ENCODE data around the gene HRAS. TPM values are rescaled to one million over a fixed set of nuclear protein-coding genes. Genes with fewer than 3 reads are reported as not detected.
"Not testable (repeated sequence)": the region's sequence is repeated elsewhere in the genome, so short reads cannot be mapped to it uniquely, and the experiment has no call there.

Gene HRAS
- total RNA-seq, 1 donor from 2014 or later: 77.7 TPM

GRCh38 chr11:575313-575995 lies 40.1 kb upstream of the HRAS start:
- Mint-ChIP-seq H3K4me1 (ENCODE audit: low read depth) (peaks cover 45% of the 10 kb centered on the region), H3K27me3 (ENCODE audit: low read depth) (no peaks in the 10 kb centered on the region), H3K27ac (ENCODE audit: unreplicated experiment) (peak overlapping the region; percentile 49), H3K36me3 (ENCODE audit: low read depth) (no peaks in the 10 kb centered on the region), H3K9me3 (ENCODE audit: low read depth) (no peaks in the 10 kb centered on the region), H3K4me3 (ENCODE audit: unreplicated experiment) (peak overlapping the region; percentile 81)
- TF ChIP-seq, protein P1, sequence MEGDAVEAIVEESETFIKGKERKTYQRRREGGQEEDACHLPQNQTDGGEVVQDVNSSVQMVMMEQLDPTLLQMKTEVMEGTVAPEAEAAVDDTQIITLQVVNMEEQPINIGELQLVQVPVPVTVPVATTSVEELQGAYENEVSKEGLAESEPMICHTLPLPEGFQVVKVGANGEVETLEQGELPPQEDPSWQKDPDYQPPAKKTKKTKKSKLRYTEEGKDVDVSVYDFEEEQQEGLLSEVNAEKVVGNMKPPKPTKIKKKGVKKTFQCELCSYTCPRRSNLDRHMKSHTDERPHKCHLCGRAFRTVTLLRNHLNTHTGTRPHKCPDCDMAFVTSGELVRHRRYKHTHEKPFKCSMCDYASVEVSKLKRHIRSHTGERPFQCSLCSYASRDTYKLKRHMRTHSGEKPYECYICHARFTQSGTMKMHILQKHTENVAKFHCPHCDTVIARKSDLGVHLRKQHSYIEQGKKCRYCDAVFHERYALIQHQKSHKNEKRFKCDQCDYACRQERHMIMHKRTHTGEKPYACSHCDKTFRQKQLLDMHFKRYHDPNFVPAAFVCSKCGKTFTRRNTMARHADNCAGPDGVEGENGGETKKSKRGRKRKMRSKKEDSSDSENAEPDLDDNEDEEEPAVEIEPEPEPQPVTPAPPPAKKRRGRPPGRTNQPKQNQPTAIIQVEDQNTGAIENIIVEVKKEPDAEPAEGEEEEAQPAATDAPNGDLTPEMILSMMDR (IDR thresholded peaks at IDR 0.05): no peak
- DNase-seq (ENCODE audit: low spot score): no peak

DNA sequence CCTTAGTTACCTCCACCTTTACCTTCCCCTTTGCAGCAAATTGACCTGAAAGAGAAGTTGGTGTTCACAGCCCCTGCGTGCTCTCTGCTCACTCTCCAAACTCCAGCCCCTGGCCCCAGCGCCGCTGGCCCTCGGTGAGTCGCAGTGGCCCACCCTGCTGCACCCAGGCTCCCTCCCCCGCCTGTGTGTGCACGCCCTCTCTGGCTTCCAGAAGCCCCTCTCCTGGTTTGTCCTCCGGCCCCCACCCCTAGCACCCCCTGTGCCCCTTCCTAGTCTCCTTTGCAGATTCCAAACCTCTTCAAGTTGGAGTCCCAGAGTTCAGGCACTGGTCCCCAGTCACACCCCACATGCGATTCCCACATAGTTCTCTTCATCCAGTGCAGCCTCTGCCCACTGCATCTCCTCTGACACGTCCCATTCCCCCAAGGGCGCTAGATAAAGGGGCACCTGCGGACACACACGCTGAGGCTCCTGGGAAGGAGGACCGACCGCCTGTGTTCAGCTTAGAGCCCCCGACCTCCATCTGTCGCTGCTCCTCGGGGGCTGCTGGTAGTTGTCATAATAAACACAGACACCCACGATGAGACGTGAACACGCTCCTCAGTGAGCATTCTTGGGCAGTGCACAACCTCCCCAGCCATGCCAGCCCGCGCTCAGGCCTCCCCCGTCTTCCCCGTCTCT lies 39.4 kb upstream of the HRAS start:
- Mint-ChIP-seq H3K27me3 (ENCODE audit: low read depth) (no peaks in the 10 kb centered on the region), H3K27ac (ENCODE audit: unreplicated experiment) (peak overlapping the region; percentile 49), H3K9me3 (ENCODE audit: low read depth) (no peaks in the 10 kb centered on the region), H3K4me3 (ENCODE audit: unreplicated experiment) (peak overlapping the region; percentile 81), H3K4me1 (ENCODE audit: low read depth) (peaks cover 41% of the 10 kb centered on the region), H3K36me3 (ENCODE audit: low read depth) (no peaks in the 10 kb centered on the region)
- DNase-seq (ENCODE audit: low spot score): no peak
- TF ChIP-seq, protein P1 (IDR thresholded peaks at IDR 0.05): no peak

GRCh38 chr11:574031-574570 lies 38.7 kb upstream of the HRAS start:
- not testable (repeated sequence) for H3K9me3 Mint-ChIP-seq (ENCODE audit: low read depth); H3K4me3 Mint-ChIP-seq (ENCODE audit: unreplicated experiment); H3K27ac Mint-ChIP-seq (ENCODE audit: unreplicated experiment); DNase-seq (ENCODE audit: low spot score); H3K36me3 Mint-ChIP-seq (ENCODE audit: low read depth); H3K27me3 Mint-ChIP-seq (ENCODE audit: low read depth)
- peaks cover 34% of the 10 kb centered on the region for H3K4me1 Mint-ChIP-seq (ENCODE audit: low read depth)

- H3K4me3 Mint-ChIP-seq (ENCODE audit: unreplicated experiment): no peak overlapping the region
- DNase-seq (ENCODE audit: low spot score): no peak
- H3K9me3 Mint-ChIP-seq (ENCODE audit: low read depth): no peaks in the 10 kb centered on the region
- no peak overlapping the region for H3K27ac Mint-ChIP-seq (ENCODE audit: unreplicated experiment)
- no peaks in the 10 kb centered on the region for H3K27me3 Mint-ChIP-seq (ENCODE audit: low read depth)
- H3K4me1 Mint-ChIP-seq (ENCODE audit: low read depth): peaks cover 26% of the 10 kb centered on the region
- TF ChIP-seq, protein P1 (IDR thresholded peaks at IDR 0.05): no peak
- no peaks in the 10 kb centered on the region for H3K36me3 Mint-ChIP-seq (ENCODE audit: low read depth)
Measured at GRCh38 chr11:573146-573759, 37.9 kb upstream of the HRAS start.

GRCh38 chr11:571802-572185 lies 36.4 kb upstream of the HRAS start:
- no peak for DNase-seq (ENCODE audit: low spot score)
- H3K36me3 Mint-ChIP-seq (ENCODE audit: low read depth): no peaks in the 10 kb centered on the region
- peaks cover 23% of the 10 kb centered on the region for H3K4me1 Mint-ChIP-seq (ENCODE audit: low read depth)
- H3K9me3 Mint-ChIP-seq (ENCODE audit: low read depth): no peaks in the 10 kb centered on the region
- no peak overlapping the region for H3K27ac Mint-ChIP-seq (ENCODE audit: unreplicated experiment)
- H3K4me3 Mint-ChIP-seq (ENCODE audit: unreplicated experiment): no peak overlapping the region
- TF ChIP-seq, protein P1 (IDR thresholded peaks at IDR 0.05): no peak
- H3K27me3 Mint-ChIP-seq (ENCODE audit: low read depth): no peaks in the 10 kb centered on the region
